Activated CD4-positive, alpha-beta T cell treated with anti-CD3 and anti-CD28 coated beads, Interleukin-2, amount 50 U/mL, for 1 hour (primary cell): ENCODE data around the gene GPR132.
"Not testable (repeated sequence)": the region's sequence is repeated elsewhere in the genome, so short reads cannot be mapped to it uniquely, and the experiment has no call there.

ENCODE experiments used
- DNase-seq: peaks from one replicate; pipeline ENCODE4 v3.0.0-alpha.2; 2020

Gene GPR132, protein sequence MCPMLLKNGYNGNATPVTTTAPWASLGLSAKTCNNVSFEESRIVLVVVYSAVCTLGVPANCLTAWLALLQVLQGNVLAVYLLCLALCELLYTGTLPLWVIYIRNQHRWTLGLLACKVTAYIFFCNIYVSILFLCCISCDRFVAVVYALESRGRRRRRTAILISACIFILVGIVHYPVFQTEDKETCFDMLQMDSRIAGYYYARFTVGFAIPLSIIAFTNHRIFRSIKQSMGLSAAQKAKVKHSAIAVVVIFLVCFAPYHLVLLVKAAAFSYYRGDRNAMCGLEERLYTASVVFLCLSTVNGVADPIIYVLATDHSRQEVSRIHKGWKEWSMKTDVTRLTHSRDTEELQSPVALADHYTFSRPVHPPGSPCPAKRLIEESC

DNA sequence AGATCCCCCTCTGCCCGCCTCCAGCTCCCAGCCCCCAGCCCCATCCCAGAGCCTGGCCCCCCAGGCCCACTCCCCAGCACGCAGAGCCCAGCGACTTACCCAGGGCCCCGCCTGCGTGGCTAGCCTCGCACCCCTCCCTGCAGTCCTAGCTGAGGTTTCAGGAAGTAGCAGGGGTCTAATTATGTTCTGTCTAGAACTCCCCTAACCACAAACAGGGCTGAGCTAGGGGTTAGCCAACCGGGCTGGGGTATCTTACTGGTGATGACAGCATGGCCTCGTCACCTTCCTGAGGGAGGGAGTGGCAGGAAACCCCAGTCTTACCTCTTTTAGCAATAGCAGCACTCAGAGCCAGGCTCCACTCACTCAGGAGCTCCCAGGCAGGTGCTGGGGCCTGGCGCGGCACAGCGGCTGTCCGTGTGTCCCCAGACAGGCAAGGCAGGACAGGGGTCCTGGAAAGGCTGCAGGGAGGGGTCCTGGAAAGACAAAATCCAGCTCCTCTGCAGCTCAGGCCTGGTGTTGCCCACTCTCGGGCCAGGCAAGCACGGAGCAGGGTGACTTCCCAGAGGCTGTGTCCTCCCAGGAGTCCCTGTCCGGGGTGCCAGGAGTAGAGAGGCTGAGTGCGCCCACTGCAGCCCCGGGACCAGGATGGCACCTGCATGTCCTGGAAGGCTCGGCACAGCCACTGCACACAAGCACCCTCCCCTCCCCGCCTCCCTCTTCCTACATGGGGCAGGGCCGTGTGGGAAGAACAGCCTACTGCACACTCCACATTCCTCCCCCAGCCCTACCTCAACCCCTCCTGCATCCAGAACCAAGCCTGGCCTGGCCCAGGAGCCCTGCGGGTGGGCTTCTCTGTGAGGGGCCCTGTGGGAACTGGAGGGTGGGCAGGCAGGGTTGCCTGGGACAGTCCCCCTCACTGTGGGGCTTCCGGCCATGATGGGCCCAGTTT is at the start of gene GPR132:
Gene GPR132, minus strand, starts transcription at position 151 of the 949 bp plus-strand sequence. CDS start 10,010 bp downstream, outside the sequence.
- DNase-seq: peak; percentile 88

DNA sequence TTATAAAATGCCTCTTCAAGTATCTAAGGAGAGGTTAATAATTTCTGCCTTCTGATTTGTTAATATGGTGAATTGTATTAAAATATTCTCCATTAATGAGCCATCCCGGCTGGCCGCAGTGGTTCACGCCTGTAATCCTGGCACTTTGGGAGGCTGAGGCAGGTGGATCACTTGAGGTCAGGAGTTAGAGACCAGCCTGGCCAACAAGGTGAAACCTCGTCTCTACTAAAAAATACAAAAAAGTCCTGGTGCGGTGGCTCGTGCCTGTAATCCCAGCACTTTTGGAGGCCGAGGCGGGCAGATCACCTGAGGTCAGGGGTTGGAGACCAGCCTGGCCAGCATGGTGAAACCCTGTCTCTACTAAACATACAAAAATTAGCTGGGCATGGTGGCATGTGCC is 44.0 kb upstream of the GPR132 start:
- not testable (repeated sequence) for DNase-seq

DNA sequence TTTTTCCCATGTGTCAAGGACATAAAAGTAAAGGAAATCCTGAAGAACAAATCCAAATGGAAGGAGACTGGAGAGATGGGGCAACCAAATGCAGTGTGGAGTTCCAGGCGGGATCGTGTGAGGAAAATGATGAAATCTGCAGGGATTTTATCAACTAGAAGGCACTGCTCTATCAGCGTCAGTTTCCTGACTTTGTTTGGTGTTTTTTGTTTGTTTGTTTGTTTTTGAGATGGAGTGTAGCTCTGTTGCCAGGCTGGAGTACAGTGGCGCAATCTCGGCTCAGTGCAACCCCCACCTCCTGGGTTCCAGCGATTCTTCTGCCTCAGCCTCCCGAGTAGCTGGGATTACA is 43.3 kb upstream of the GPR132 start:
- no peak for DNase-seq

DNA sequence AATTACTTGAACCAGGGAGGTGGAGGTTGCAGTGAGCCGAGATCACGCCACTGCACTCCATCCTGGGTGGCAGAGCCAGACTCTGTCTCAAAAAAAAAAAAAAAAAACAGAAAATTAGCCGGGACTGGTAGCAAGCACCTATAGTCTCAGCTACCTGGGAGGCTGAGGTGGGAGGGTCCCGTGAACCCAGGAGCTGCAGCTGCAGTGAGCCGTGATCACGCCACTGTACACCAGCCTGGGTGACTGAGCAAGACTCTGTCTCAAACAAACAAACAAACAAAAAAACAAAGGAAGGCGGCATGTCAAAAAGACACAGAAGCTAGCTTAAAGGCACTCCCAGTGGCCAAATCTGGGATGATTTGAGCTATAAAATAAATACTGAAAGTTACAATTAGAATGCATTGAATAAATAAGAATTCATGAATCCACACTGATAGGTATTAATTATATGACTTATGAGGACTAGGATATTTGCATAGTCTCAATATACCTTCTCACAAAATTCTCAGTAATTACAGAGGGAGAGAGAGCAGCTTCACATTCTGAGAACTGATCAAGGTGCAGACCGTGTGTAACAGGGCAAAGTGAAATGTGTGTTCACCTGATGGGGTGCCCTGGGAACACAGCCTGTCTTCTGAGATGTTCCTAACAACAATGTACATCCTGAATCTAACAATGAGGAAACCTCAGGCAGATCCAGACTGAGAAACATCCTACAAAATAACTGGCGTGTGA is 42.7 kb upstream of the GPR132 start:
- DNase-seq: no peak

DNA sequence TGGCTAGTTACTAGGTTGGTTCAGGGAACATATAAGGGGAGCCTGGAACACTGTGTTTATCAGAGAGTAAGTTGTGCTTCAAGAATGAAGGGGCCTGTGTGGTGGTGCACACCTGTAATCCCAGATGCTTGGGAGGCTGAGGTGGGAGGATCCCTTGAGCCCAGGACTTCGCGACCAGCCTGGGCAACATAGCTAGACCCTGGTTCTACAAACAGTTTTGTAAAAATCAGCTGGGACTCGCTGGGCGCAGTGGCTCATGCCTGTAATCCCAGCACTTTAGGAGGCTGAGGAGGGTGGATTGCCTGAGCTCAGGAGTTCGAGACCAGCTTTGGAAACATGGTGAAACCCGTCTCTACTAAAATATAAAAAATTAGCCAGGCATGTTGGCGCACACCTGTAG is 42.1 kb upstream of the GPR132 start:
- DNase-seq: no peak

DNA sequence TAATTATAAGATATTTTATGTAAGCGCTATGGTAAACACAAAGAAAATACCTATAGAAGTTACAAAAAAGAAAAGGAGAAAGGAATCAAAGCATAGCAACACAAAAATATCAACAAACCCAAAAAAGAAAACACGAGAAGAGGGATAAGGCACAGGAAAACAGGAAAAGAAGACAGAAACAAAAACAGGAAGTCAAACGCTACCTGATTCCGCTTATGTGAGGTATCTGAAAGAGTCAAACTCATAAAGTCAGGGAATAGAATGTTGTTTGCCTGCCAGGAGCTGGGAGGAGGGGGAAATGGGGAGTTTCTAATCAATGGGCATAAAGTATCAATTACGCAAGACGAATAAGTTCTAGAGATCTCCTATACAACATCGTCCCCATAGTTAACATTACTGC is 39.9 kb upstream of the GPR132 start:
- no peak for DNase-seq

DNA sequence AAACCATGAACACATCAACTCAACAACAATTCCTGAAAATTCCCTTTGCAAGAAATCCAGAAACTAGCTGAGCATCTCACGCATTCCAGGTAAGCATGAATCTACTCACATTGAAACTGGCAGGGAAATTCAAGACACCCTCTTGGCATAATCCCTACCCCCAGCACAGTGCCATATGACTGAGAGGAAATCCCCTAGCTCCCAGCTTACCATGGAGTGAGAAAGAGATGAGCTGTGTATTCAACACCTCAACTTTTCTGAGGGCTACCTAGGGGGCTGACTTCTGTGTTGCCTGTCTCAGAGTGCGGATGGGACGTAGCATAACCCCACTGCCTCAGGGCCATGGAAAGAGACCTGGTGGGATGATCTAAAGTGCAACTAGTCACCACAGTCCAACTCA is 37.7 kb upstream of the GPR132 start:
- DNase-seq: no peak

DNA sequence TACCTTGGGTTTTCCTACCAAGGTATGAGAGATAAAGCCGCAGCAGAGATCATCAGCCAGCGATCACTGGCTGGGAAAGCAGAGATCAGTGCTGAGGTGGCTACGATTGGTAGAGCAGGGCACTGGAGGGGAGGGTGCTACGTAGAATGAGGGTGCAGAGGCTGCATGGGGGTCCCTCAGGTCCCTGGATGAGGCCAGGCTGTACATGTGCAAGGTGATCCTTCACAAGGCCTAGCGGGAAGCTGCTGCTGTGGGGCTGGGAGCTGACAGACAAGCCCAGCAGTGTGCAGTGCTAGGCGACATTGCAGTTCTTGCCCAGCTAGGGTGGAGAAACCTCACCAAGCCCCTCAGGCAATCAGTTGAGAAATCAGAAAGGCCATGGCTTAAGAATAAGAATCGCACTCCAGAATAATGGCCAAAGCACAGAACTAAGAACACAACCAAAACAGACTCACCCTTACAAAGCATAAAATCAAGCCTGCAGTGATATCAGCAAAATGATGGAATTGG is 37.2 kb upstream of the GPR132 start:
- DNase-seq: no peak

DNA sequence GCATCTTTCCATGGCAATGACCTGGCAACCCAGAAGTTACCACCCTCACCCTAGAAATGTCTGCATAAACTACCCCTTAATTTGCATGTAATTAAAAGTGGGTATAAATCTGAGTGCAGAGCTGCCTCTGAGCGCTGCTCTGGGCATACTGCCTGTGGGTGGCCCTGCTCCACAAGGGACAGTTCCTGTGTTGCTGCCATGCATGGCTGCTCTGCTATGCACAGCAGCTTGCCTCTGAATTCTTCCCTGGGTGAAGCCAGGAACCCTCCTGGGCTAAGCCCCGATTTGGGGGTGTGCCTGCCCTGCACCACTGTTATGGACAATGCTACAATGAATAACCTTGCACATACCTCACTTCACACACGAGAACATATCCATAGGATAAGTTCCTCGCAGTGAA is 35.7 kb upstream of the GPR132 start:
- DNase-seq: no peak

DNA sequence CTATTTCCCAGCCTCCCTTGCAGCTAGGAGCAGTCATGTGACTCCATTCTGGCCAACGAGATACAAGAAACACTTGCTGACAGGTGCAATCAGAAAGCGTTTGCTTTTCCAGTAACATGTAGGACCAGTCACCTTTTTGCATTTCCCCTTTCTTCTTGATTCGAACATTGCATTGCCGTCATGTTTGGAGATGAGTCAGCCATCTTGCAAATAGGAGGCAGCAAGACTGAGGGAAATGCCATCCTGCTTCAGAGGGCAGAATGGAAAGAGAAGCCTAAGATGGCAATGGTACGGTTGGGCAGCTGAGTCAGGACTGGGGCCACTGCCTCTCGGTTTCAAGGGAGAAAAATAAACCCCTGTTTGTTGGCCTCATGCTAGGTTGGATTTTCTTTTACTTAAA is 34.5 kb upstream of the GPR132 start:
- DNase-seq: no peak

DNA sequence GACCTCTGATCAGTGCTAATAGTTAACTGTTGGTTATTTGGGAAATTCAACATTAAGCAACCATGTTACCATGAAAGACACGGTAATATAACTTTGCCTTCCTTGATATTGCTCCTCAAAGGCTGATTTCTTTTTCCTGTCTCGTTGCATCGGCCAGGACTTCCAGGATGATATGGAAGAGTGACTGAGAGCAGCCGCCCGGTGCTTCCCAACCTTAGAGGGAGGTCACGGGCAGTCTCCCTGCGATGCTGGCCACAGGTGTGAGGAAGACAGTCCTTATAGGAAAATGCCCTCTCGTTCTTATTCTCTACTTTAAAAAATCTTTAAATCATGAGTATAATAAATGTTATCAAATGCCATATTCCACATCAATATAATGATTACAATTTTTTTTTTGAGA is 33.1 kb upstream of the GPR132 start:
- DNase-seq: no peak

DNA sequence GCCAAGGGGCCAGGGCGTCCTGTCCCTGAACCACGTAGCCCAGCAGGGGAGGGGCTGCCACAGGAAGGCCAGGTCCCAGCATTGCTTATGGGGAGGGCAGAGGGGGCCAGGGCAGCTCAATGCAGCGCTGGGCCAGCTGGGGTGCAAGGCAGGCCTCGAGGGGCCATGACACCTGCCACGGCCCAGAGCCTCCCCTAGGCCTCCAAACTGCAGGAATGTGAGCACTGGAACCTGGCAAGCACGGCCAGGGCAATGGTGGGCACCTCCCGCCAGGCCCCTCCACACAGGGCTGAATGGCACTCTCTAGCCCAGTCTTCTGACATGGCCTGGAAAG is 32.5 kb upstream of the GPR132 start:
- no peak for DNase-seq

DNA sequence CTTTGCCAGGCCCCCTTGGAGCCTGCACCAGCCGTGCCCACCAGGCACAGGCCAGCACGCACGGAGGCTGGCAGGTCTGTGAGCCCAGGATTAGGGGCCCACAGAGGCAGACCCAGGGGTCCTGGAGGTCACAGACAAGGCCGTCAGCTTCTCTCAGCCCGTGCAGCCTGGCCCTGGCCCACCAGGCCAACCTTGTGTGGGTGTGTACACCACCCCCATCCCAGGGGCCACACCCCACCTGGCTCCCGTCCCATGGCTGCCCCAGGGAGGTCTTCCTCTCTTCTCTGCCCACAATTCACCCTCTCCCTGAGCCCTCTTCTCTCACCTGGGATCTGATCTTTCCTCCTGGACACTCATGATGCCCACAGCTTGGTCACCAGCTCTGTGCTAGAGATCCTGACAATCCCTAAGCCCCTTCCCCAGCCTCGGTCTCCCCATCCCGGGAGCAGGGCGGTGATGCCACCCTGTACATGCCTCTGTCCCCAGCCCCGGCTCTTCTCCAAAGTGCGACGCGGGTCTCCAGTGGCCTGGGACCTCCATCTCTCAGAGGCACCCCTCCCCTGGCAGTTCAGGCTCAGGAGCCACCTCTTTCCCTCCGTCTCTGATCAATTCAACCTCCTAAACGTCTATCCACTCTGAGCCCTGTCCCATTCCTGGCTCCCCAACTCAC is 31.1 kb upstream of the GPR132 start:
- no peak for DNase-seq

DNA sequence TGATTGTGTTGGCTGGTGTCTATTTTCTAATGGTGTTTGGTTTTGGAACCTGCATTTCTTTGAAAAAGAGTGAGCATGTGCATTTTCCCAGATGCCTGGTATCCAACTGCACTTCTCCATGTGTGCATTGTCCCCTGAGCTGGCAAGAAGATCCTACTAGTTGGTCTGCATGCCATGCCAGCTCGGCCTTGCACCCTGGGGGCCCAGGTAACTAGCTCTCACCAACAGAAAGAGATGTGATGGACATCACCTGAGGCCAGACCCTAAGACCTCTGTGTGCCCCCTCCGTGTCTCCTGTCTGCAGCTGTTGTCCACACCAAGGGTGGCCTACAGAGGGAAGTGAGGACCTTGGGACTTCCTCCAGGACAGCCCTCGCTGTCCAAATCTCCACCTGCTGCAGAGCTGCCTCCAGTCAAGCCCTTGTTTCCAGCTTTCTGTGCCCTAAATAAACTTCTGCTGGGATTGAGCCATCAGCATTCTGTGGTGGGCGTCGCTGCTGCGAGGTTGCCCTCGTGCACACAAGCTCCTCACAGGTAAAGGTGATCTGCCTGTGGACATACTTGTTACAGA is 30.1 kb upstream of the GPR132 start:
- DNase-seq: no peak

DNA sequence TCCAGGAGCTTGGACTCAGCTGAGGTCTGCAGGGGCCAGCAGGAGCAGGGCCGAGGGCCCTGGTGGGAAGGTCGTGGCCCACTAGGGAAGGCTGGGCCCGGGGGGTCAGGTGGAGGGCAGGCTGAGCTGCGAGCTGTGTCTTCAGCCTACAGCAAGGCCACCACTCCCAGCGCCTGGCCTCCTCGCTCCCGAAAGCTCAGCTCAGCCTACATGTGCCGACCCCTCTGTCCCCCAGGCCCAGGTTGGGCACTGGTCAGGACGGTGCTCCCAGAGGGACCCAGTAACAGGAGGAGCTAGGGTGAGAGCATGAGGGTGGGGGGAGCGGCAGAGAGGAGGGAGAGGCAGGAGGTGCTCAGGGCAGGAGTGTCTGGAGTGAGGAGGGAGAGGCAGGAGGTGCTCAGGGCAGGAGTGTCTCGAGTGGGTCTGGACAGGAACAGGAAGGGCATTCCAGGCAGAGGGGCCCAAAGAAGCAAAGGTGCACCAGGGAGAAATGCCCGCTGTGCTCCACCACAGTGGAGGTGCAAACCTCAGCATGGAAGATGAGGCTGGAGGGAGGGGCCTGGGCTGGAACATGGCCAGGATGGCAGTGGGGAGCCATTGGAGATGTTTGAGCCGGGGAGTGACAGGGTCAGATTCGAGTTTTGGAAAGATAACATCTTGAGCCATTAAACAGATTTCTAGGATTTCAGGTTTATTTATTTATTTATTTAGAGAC is 29.1 kb upstream of the GPR132 start:
- DNase-seq: no peak

DNA sequence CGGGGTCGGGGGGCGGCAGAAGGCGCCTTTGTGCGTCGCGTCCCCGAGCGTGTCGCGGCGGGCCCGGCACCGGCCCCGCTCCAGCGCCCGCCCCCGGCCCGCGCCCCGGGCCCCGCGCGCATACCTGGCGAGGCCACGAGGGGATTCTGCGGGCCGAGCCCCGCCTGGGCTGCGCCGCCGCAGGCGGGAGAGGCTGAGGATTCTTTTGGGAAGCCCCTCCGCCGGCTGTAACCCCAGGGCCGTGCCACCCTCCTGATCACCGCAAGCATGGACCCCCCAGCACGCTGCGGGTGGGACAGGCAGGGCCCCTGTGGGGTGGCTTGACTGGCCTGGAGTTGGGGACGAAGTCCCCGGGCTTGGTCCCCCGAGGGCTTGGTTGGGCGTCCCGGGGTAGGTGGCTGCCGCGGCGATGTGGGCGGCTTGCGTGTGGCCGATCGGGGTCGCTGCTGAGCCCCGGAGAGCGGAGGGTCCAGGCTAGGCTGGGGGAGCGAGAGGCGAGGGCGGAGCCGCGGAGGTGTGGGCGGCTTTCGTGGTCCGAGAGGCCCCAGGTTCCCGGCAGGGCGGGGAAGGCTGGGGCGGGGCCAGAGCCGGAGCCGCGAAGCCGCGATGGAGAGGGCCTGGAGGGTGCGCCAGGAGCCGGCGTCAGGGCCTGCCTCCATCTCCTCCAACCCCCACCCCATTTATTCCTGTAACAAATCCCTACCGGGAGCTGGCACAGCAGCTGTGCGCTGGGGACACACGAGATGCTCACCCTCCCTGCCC is 28.4 kb upstream of the GPR132 start:
- DNase-seq: peak; percentile 53

DNA sequence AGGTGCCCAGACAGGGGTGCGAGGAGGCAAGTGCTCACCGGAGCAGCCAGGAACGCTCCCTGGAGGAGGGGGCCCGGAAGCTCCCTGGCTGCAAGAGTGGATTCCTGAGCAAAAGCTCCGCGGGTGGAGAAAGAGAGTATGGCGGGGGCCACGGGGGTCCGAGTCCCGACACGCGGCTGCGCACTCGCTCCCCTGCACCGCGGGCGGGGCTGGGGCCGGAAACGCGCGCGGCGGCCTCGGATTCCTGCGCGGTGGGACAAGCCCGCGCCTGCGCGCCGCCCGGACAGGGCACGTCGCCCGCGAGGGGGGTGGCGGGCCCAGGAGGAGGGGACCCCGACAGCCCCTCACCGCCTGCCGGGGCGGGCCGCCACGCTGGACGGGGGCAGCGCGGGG is 27.8 kb upstream of the GPR132 start:
- DNase-seq: peak; percentile 58

DNA sequence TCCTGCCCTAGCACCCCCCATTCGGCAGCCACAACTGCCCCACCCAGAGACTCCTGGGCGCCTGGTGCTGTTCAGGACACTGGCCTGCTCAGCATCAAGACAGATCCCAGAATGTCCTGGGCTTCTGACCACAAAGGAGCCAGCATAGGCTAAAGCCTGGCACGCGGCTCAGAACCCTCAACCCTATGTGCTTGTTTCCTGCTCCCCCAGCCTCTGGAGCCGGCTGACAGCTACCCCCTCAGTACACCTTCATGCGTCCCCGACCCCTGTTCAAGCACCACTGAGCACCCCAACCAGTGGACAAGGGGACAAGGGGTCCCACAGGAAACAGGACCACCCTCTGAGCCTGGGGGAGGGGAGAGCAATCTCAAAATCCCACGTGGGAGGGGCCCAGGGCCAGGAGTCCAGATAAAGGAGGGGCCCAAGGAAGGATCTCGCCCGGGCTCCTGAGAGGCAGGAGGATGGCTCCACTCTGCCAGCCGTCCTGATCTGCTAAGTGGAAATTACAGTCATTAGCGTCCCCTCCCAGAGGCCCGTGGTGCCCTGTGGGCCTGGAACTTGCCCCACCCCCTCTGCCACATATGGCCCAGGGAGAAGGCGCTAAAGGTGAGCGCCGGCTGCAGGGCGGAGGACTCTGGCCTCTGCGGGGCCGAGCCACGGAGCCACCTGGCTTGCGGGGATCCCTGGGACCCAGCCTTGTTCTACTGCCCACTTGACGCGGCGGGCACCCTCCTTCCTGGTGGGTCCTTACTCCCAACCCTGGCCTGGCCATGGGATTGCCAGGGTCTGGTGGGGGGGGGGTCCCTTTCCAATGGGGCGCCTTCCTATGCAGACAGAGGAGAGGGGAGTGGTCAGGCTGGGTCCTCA is 27.2 kb upstream of the GPR132 start:
- no peak for DNase-seq

DNA sequence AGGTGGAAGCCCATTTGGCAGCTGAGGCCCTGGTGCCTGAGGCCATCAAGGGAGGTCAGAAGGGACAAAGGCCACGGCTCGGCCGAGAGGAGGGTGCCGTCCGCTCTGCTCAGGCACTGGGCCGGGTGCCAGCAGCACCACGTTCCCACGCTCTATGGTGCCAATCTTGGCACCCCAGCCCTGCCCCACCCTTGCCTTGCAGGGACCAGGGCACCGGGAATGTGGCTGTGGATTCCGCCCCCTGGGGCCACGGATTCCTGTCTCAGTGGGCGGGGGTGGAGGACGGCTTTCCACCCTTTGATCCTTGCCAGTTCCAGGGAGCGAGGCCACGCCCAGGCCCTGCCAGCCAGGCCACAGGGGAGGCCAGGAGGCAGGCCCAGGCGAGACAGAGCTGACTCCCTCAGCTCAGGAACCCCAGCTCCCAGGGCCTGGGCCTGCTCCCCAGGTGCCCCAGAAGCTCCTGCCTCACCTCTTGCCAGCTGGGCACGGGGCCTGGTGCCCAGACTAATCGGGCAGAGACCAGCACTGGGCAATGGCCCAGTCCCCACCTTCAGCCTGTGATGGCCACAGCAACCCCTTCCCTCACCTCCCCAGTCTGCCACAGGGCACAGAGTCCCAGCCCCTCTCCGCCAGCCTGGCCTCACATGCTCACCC is 26.4 kb upstream of the GPR132 start:
- no peak for DNase-seq
